NCI-H460 (cell line): Measurements from ENCODE around the gene FAM83E. TPM values are rescaled to one million over a fixed set of nuclear protein-coding genes. Genes with fewer than 3 reads are reported as not detected.
"Not testable (repeated sequence)": the region's sequence is repeated elsewhere in the genome, so short reads cannot be mapped to it uniquely, and the experiment has no call there.

Experiments
- DNase-seq: peaks from one replicate; pipeline ENCODE4 v3.0.0-alpha.2; 2016; ENCODE audit warnings: low read depth; ENCODE audit errors: extremely low read depth
- polyA plus RNA-seq: library from polyadenylated mRNA; depleted of rRNA; stranded (reverse); fragments of >200 nt; gene quantifications from 2 replicates; pipeline ENCODE4 v1.2.3, GENCODE V29; 2014; cell fraction: nucleus; rRNA removed
- total RNA-seq: library from RNA; depleted of rRNA; stranded (reverse); fragments of >200 nt; shearing (Covaris generic); gene quantifications from 2 replicates; pipeline ENCODE4 v1.2.3, GENCODE V29; 2014; rRNA removed

The FAM83E gene
- total RNA-seq, result 0.57 TPM in 1 of 2 replicates, not detected in the other
- polyA plus RNA-seq, result 0.14 TPM in 1 of 2 replicates, not detected in the other

DNA sequence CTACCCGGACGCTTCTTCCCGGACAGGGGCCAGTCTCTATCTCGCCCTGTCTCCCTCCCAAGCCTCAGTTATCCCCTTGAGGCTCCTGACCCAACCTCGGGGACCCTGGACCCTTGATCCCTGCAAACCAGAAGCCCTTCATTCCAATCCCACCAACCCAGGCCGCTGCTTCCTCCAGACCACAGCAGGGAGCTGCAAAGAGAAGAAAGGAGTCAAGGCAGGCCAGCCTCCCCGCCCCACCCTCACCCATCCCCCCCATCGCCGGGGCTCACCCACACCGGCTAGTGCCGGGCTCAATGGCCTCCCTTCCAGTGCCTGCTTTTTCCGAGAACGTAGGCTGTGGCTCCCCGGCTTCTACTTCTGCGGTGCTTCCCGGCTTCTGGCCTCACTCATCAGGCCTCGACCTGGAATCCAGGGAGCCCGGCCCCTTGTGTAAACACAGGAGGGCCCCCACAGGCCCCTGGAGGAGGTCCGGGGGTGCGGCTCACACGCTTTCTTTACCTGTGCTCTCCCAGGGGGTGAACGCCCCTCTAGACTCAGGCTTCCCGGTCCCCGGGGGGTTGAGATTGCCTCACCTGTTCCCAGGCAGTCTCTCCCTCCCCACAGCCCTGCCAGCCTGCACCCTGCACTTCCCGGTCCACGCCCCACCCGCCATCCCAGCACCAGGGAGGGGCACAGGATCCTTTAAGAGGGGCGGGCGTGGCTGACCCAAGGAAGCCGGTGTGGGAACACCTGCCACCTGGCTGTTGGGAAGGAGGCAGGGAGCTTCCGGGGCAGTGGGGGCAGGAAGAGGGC, at the start of gene FAM83E:
FAM83E (minus strand) TSS at position 641 of the 795 bp plus-strand sequence. CDS start 1,704 bp downstream, outside the sequence.
- no peak for DNase-seq

DNA sequence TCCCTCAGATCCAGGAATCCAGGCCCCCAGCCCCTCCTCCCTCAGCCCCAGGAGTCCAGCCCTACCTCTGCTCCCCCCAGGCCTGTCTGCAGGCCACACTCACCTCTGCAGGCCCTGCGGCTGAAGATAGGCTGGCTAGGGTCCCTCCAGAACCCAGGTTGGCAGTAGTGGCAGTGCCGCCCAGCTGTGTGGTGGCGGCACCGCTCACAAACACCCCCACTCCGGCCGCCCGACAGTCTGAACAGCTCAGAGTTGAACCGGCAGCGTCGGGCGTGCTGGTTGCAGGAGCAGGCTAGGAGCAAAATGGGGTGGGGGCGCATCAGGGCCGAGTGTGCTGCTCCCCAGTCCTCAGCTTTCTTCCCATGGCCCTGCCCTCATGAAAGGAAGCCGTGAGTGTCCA, 49.6 kb upstream of the FAM83E start:
- no peak for DNase-seq

DNA sequence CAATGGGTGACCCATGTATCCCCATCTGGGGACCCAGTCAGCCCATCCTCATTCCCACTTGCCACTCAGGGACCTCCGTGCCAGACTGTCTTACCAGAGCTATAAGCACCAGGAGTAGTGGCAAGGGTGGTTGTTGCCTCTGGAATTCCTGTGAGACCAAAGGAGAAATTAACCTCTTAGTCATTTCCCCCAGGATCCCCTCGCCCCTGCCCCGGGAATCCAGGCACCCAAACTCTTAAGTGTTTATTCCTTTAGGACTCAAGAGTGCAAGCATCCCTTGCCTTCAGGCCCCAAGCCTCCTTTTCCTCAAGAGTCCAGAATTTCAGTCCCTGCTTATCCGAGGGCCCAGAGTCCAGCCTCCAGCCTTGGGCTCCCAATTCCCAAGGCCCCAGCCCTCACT, 48.8 kb upstream of the FAM83E start:
- no peak for DNase-seq

DNA sequence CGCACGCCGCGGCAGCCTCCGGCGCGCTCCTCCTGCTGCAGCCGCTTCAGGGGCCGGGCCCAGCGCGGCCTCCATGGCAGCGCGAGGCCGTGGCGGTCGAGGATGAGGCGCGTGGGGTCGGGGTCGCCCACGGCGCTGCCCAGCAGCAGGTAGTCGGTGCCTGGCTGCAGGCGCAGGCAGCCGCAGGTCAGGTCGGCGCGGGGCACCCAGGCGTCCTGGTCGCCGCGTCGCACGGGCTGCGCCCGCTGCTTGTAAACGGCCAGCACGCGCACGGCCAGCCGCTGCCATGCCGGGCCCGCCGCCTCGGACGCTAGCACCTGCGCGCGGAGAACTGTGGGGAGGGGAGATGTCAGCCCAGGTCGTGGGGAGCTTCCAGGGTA, 46.8 kb upstream of the FAM83E start:
- no peak for DNase-seq

DNA sequence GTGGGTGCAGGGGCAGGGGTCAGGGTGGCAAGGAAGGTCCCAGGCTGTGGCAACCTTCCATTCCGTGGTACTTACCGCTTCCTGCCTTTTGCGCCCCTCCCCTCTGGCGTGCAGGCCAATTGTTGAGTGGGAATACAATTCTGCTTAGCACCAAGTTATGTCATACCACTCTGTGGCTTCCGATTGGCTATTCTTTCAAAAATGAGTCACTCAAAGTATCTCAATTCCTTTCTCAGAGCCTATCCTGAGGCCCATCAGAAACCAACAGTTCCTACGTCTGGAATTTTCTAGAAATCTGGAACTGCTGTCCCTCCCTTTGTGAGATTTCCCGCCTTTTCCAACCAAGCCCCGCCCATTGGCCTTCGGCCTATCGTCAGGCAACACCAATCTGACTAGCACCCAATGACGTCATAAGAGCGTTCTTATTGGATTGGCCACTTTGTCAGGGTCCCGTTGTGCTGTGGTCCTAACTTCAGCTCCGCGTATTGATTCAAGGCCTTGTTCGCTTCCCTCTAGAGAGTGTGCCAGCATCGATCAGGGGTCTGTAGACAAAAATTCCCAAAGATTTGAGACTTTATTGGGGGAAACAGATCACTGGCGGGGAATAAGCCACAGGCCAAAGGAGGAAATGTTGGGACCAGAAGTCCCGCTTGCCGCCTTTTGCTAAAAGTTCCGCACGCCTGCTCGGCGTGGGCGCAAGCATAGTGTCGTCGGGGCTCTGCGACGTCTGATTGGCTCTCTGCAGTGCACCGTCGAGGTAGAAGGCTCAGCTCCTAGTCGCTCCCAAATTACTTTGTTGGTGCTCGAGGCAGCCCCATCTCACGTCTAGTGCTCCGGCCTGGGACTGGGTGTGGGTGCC, 46.2 kb upstream of the FAM83E start:
- peak; percentile 87 for DNase-seq

DNA sequence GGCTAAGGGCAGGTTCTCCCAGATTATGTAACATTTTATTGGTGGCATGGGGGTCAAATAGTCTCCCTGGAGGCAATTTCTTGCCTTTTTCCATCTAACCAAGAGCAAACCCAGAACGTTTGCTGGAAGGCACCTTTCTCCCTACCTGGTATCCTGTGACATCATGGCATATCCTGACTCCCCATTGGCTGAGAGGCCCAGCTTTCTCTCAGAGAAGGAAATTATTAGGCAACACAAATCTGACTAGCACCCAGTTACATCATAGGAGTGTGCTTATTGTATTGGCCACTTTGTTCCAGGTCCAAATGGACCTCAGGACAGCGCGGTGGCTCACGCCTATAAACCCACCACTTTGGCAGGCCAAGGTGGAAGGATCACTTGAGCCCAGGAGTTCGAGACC, 44.9 kb upstream of the FAM83E start:
- DNase-seq, result no peak

DNA sequence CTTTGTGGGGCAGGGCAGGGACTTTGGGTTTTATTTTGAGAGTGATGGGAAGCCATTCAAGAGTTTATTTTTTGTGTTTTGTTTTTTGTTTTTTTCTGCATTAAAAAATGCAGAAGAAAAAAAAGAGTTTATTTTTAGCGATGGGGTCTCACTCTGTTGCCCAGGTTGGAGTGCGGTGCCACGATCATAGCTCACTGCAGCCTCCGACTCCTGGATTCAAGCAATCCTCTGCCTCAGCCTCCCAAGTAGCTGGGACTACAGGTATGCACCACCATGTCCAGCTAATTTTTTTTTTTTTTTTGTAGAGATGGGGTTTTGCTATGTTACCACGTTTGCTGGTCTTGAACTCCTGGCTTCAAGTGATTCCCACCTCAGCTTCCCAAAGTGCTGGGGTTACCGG, 43.6 kb upstream of the FAM83E start:
- no peak for DNase-seq

DNA sequence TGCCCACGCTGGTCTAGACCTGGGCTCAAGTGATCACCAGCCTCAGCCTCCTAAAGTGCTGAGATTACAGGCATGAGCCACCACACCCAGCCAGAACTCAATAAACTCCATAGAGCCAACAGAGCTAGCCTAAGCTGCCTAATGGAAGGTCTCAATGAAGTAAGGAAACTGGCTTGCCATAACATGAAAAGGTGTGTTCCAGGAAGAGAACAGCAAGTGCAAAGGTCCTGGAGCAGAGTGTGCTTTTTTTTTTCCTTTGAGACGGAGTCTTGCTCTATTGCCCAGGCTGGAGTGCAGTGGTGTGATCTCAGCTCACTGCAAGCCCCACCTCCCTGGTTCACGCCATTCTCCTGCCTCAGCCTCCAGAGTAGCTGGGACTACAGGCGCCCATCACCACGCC, 43.0 kb upstream of the FAM83E start:
- not testable (repeated sequence) for DNase-seq

DNA sequence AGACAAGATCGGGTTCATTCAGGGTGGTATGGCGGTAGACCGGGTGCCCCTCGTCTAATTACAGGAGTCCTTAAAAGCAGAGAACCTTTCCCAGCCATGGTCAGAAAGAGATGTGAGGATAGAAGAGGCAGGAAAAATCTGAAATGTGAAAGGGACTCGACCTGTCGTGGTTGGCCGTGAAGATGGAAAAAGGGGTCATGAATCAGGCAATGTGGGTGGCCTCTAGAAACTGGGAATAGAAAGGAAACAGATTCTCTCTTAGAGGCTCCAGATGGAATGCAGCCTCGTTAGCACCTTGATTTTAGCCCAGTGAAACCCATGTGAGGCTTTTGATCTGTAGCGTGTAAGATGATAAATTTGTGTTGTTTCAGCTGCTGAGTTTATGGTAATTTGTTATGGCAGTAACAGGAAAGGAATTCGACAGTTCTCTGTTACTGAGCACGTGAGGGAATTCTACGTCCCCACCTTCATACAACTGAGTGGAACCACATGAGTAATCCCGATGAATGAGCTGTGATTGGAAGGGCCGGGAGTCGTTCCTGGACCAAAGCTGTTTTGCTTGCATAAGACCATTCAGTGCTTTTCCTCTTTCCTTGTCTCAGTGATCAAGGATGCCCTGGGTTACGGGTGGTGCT, 42.1 kb upstream of the FAM83E start:
- no peak for DNase-seq

DNA sequence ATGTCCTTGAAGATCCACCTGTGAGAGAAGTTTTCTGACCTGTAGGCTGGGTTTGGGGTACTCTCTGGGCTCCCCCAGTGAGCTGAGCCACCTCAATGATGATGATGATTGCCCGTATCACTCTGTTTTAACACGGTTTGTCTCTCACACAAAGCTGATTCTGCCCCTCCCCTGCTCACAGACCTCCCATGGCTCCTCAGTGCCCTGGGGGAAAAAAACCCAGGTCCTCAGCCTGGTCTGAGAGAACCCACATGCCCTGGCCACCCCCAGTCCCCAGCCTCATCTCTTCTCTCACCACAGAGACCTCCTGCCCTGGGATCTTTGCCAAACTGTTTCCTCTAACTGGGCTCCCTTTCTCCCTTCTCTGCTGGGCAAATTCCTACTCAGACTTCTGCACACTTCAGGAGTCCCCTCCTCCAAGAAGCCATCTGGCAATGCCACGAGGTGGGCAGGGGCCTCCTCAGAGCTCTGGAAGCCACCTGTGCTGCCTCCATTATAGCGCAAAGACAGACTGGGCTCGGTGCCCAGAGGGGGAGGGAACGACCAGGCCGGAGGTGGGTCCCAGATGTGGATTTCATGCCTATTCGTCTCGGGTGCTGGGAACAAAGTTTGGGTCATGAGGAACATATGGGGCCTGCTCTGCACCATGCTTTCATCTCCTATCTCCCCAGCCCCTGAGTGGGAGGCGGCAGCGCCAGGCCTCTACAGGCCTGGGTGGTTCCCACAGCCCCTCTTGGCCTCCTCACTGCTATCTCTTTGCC, 39.6 kb upstream of the FAM83E start:
- DNase-seq, result no peak

DNA sequence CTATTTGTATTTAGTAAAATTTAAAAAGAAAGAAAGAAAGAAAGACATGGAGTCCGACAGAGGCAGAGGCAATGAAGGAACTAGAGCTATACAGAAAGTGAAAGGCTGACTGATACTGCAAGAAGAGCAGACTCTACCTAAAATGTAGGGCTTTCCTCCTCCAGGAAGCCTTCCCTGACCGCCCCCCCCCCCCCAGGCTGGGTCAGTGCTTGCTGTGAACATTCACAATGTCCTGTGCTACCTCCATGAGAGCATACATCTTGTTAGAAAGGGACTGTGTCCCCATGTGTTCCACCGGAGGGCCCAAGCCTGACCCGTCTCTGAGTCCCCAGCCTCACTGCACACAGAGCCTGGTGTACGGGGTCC, 36.8 kb upstream of the FAM83E start:
- DNase-seq, result no peak

DNA sequence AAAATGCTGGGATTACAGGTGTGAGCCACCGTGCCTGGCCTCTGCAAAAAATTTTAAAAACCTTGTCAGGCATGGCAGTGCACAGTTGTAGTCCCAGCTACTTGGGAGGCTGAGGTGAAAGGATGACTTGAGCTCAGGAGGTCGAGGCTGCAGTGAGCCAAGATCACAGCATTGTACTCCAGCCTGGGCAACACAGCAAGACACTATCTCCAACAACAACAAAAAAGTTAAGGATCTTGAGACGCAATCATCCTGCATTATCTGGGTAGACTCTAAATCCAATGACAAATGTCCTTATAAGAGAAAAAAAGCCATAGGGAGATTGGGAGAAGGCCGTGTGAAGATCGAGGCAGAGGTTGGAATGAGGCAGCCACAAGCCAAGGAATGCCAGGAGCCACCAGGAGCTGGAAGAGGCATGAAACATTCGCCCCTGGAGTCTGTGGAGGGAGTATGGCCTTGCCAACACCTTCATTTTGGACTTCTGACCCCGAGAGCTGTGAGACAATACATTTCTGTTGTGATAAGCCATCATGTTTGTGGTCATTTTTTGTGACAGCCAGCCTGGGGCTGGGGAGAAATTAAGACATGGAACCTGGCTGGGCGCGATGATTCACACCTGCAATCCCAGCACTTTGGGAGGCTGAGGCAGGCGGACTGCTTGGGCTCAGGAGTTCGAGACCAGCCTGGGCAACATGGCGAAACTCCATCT, 36.3 kb upstream of the FAM83E start:
- no peak for DNase-seq

DNA sequence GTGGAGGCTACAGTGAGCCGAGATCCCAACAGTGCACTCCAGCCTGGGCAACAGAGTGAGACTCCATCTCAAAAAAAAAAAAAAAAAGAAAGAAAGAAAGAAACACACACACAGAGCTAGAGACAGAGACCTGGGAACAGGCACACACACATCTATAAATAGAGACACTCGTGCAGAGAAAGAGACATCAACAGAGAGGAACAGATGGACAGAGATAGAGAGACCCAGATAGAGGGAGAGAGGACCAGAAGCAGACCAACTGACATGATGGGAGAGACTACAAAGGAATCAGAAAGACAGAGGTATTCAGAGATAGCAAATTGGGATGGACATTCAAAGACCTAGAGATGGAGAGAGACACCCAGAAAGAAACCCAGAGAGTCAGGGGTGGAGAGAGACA, 33.3 kb upstream of the FAM83E start:
- DNase-seq, result no peak

DNA sequence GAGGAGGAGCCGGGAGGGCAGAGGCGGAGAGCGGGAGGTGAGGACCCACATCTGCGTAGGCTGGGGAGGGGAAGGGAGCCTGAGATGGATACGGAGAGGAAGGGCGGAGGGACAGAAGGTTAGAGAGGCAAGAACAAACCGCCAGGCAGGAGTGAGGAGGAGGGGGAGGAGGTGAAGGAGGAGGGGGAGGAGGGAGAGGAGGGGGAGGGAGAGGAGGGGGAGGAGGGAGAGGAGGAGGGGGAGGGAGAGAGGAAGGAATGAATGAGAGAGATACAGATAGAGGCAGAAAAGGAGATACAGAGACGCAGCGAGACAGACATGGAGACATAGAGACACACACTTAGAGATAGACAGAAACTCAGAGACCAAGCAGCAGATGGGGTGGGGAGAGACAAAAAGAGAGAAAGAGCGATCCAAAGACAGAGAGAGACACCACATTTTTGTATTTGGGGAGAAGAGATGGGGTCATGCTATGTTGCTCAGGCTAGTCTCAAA, 31.9 kb upstream of the FAM83E start:
- no peak for DNase-seq

DNA sequence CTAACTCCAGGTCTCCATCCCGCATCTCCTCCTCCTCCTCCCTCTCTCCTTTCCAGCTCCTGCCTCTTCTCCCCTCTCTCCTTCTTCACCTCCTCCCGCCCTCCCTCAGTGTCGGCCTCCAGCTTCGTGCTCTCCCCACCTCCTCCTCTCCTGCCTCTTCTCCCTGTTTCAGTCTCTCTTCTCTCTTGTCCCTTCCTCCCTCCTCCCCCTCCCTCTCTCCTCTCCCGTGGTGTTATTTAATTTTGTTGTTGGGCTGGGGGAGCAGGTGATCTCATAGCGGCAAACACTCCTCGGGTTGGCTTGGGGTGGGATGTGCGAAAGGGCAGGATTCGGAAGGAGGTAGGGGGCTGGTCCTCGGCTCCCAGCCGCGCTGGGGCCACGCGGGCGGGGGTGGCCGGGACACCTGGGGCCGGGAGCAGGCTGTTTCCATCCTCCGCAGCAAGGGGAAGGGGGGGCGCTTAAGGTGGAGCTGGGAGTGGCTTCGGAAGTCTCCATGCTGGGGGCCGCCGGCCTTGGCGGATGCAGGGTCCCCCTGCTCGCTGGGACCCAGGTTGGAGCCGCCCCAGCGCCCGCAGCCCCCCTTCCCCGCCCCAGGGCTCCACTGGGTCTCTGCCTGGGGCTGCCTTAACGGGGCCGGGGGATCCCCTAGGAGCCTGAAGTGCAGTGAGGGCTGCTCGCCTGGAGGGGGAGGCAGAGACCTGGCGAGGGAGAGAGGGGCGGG, 31.3 kb upstream of the FAM83E start, which contains the start of gene CA11:
CA11 (minus strand) TSS at position 187 of the 721 bp plus-strand sequence. CDS start 555 bp downstream, outside the sequence.
- DNase-seq, result peak; percentile 80

DNA sequence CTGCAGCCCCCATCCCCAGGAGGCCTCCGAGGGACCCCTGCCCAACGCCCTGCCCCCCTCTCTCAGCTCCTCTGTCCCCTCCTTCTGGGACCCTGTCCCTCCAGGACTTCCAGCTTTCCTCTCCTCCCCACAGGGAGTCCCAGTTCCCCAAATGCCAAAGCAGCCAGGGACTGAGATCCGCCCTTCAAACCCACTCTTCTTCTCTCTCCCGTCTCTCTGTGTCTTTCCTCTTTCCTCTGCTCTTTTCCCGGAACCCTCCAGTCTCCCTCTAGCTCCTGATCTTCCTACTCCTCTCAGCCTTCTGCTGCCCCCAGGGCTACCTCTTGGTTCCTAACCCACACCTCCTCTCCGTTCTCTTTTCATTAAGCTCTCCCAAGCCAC, 30.7 kb upstream of the FAM83E start:
- no peak for DNase-seq

DNA sequence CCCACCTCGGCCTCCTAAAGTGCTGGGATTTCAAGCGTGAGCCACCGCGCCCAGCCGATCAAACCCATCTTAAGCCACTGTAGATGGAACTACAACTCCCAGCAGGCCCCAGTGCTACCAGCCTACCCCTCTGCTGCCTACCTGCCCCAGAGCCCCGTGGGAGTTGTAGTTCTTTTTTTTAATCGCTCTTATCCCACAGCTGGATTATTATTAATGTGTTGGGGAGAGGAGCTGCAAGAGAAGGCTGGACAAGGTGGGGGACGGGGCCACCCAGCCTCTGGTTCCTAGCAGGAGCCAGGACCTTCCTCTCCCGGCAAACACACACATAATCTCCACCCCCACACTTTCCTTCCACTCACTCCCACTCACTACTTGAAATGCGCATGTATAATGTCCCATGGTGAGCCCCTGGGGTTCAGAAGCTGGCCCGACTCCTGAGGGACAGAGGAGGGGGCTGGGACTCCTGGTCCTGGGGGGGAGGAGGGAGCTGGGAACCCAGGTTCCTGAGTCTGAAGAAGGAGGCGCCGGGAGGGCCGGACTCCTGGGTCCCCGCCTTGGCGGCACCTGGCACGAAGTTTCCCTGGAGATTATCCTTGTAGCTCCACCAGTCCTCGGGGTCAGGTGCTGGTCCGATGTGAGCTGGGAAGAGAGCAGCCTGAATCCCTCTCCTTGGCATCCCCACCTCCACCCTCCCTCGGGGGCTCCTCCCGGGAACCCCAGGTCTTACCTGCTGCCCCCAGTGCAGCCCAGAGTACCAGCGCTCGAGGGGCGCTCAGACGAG, 30.2 kb upstream of the FAM83E start:
- no peak for DNase-seq

DNA sequence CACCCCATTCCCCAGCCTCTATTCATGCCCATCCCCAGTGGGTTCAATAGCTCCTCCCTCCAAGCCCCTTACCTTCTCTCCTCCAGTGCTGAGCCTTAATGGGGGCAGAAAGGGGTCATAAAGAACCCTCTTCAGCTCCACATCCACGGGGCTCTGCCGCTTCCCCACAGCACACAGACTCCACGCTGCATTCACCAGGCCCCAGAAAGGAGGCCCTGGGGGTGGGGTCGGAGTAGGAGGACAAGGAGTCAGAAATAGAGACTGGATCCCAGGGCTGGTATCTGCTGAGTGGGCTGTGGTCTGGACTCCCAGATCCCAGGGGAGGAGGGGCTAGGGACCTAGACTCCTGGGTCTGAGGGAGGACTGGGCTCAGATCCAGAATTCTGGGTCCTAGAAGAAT, 29.5 kb upstream of the FAM83E start:
- no peak for DNase-seq
